ENCODE data around the gene EEF1AKMT2.
"Not testable (repeated sequence)": the region's sequence is repeated elsewhere in the genome, so short reads cannot be mapped to it uniquely, and the experiment has no call there.

DNA sequence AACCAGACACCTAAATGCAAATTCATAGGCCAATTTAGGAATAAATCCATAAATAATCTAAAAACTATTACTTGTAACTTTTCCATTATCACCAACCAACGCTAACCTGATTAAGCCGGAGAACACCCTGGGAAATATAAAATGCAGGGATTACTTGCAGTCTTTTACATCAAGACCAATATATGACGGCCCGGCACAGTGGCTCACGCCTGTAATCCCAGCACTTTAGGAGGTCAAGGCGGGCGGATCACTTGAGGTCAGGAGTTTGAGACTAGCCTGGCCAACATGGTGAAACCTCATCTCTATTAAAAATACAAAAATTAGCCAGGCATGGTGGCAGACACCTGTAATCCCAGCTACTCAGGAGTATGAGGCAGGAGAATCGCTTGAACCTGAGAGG, 45.2 kb downstream of the EEF1AKMT2 start:
- TF ChIP-seq GLIS3 (CRISPR knock-in tag; IDR thresholded peaks at IDR 0.05); ISL1 (CRISPR knock-in tag; IDR thresholded peaks at IDR 0.05); ZFP30 (CRISPR knock-in tag; IDR thresholded peaks at IDR 0.05); ZNF565 (CRISPR knock-in tag; conservative IDR thresholded peaks at IDR 0.05; ENCODE audit: low read depth); RARB (CRISPR knock-in tag; IDR thresholded peaks at IDR 0.05); ARNTL (CRISPR knock-in tag; IDR thresholded peaks at IDR 0.05; ENCODE audit: borderline replicate concordance, low read depth): not testable (repeated sequence)
- TF ChIP-seq, protein P1, sequence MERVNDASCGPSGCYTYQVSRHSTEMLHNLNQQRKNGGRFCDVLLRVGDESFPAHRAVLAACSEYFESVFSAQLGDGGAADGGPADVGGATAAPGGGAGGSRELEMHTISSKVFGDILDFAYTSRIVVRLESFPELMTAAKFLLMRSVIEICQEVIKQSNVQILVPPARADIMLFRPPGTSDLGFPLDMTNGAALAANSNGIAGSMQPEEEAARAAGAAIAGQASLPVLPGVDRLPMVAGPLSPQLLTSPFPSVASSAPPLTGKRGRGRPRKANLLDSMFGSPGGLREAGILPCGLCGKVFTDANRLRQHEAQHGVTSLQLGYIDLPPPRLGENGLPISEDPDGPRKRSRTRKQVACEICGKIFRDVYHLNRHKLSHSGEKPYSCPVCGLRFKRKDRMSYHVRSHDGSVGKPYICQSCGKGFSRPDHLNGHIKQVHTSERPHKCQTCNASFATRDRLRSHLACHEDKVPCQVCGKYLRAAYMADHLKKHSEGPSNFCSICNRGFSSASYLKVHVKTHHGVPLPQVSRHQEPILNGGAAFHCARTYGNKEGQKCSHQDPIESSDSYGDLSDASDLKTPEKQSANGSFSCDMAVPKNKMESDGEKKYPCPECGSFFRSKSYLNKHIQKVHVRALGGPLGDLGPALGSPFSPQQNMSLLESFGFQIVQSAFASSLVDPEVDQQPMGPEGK (CRISPR knock-in tag; IDR thresholded peaks at IDR 0.05; ENCODE audit: borderline replicate concordance), result not testable (repeated sequence)

Data from SK-N-SH treated with all-trans-retinoic acid at 6 μM for 48 hours (cell line).